Retinal pigment epithelial cell (primary cell): Measurements from ENCODE around the gene H6PD.
A peak's percentile ranks its signal among the peaks of the same experiment; 100 is the strongest.

Source experiments
- DNase-seq: peaks from one replicate; pipeline ENCODE4 v3.0.0-alpha.2; 2010; ENCODE audit warnings: low read depth
- H3K4me3 ChIP-seq: 2 replicates; pipeline ENCODE4 v1.5.1; 2011; ENCODE audit warnings: mild to moderate bottlenecking, low read length, control low read depth, moderate library complexity
- TF ChIP-seq, protein P1 (sequence below): conservative IDR thresholded peaks from 2 replicates; pipeline ENCODE4 v1.5.1; 2011; ENCODE audit warnings: low read depth, low read length, control low read depth, inconsistent platforms

H6PD gene

GRCh38 chr1:9200441-9200840 lies 34.1 kb upstream of the H6PD start:
- DNase-seq: no peak
- H3K4me3 ChIP-seq: no peak overlapping the region
- TF ChIP-seq, protein P1, sequence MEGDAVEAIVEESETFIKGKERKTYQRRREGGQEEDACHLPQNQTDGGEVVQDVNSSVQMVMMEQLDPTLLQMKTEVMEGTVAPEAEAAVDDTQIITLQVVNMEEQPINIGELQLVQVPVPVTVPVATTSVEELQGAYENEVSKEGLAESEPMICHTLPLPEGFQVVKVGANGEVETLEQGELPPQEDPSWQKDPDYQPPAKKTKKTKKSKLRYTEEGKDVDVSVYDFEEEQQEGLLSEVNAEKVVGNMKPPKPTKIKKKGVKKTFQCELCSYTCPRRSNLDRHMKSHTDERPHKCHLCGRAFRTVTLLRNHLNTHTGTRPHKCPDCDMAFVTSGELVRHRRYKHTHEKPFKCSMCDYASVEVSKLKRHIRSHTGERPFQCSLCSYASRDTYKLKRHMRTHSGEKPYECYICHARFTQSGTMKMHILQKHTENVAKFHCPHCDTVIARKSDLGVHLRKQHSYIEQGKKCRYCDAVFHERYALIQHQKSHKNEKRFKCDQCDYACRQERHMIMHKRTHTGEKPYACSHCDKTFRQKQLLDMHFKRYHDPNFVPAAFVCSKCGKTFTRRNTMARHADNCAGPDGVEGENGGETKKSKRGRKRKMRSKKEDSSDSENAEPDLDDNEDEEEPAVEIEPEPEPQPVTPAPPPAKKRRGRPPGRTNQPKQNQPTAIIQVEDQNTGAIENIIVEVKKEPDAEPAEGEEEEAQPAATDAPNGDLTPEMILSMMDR: no peak

DNA sequence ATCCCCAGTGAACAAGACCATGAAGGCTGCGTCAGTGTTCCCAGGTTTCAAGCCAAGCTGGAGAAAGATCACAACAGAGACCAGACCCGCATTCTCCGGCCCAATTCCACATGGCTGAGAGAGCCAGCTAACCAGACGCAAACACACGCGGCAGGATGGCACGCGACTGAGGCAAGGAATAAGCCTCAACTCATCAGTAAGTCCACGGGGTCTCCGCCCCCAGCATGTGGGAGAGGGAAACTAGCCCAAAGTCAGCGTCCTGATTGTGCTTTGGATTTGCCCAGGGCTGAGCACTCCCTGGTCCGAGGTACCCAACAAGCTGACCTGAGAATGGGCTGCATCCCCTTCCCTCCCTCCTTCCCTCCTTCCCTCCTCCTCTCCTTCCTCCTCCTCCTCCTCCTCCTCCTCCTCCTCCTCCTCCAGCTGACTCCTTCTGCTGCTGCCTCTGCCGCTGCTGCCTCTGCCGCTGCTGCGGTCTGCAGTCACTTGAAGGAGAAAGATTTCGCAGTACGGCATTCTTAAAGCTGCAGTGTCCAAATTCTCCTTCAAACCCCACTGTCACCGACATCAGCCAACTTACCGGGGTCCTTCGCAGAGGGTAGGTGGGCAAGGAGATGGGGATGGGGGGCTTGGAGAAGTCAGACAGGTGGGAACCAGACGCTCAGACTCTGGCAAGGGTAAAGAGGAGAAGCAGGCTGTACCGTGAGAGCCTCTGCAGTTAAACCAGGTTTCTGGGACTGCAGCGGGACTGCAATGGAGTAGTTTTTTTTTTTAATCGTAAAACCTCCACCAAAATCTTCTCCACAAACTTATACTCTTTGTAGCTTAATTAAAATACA lies 33.0 kb upstream of the H6PD start:
- DNase-seq: no peak
- peak overlapping the region; percentile 52 for H3K4me3 ChIP-seq
- TF ChIP-seq, protein P1: no peak

DNA sequence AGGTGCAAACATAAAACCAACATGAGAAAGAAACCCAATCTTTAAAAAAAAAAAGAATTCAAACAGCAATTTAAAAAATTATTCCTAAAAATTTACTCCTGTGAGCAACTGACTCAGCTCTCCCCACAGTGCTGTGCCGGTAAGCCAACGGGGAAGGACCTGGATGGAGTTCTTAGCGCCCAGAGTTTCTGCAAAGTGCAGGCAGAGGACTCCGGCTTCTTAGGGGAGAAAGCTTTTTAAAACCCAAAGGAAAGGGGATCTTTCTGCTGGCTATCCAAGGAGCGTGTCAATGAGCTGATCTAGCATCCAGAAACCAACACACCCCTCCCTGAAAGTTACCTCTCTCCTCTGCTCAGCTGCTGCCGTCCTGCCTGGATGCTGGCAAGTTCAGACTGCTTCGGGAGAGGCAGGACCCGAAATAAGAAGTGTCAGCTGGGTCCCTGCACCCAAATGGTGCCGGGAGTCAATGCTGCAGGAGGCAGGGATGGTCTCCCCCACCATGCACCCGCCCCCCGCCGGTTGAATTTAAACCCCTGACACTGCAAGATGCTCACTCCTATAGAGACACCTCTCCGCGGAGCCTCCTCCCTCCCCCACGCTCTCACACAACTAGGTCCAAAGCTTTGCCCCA lies 32.2 kb upstream of the H6PD start:
- TF ChIP-seq, protein P1: no peak
- peak overlapping the region; percentile 52 for H3K4me3 ChIP-seq
- DNase-seq: no peak

DNA sequence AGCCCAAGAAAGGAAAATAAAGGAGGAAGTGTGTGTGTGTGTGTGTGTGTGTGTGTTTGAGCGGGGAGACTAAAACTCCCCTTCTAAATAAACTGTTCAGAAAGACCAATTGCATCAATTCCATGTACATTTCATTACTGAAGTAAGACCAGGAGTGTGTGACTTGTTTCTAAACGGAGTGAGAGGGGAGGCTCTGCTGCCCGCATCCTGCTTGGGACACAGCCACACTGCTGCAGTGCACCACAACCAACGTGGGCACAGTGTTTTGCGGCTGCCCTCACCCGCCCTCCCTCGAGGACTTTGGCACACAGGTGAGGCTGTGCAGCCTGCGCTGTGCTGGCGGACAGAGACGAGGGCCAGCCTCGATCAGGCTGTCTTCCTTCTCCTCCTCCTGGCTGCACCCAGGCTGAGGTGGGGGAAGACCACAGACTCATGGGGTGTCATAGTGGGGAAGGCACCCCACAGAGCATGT lies 31.0 kb upstream of the H6PD start:
- DNase-seq: no peak
- no peak overlapping the region for H3K4me3 ChIP-seq
- TF ChIP-seq, protein P1: no peak

GRCh38 chr1:9204156-9204720 lies 30.3 kb upstream of the H6PD start:
- TF ChIP-seq, protein P1: no peak
- no peak for DNase-seq
- no peak overlapping the region for H3K4me3 ChIP-seq

- no peak for DNase-seq
- TF ChIP-seq, protein P1: no peak
- no peak overlapping the region for H3K4me3 ChIP-seq
Measured at GRCh38 chr1:9207086-9207485, 27.5 kb upstream of the H6PD start.
